ENCODE data around the gene MICAL3. TPM values are rescaled to one million over a fixed set of nuclear protein-coding genes. Genes with fewer than 3 reads are reported as not detected.
"Not testable (repeated sequence)": the region's sequence is repeated elsewhere in the genome, so short reads cannot be mapped to it uniquely, and the experiment has no call there.

Gene MICAL3
- polyA plus RNA-seq, 1 donor from 2014 or later, result 28.1 TPM

DNA sequence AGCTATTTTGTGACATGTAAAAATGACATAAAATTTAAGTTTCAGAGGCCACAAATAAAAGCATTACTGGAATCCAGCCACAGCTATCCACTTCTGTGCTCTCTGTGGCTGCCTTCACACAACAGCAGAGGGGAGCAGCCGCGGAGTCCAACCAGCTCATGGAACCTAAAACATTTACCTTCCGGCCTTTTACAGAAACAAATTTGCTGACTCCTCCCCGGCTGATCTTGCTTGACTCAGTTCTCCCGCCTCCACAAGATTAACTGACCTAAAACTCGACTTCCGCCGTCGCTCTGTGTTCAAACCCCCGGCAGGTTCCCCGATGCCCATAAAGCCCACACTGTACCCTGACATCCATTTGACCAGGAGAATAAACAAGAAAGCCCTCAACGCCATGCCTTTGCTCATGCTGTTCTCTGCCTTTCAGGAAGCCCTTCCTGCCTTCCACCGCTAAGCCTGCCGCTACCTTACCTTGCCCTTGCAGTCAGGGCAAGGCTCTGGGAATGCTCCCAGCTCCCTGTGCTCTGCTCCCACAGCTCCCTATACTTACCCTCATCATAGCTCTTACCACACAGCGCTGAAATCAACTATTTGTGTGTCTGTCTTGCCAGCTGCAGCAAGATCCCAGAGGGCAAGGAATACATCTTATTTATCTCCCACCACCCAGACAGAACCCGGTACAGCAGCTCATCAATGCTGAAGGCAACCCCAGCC lies 35.4 kb downstream of the MICAL3 start (continued):
- TF ChIP-seq, protein P1, sequence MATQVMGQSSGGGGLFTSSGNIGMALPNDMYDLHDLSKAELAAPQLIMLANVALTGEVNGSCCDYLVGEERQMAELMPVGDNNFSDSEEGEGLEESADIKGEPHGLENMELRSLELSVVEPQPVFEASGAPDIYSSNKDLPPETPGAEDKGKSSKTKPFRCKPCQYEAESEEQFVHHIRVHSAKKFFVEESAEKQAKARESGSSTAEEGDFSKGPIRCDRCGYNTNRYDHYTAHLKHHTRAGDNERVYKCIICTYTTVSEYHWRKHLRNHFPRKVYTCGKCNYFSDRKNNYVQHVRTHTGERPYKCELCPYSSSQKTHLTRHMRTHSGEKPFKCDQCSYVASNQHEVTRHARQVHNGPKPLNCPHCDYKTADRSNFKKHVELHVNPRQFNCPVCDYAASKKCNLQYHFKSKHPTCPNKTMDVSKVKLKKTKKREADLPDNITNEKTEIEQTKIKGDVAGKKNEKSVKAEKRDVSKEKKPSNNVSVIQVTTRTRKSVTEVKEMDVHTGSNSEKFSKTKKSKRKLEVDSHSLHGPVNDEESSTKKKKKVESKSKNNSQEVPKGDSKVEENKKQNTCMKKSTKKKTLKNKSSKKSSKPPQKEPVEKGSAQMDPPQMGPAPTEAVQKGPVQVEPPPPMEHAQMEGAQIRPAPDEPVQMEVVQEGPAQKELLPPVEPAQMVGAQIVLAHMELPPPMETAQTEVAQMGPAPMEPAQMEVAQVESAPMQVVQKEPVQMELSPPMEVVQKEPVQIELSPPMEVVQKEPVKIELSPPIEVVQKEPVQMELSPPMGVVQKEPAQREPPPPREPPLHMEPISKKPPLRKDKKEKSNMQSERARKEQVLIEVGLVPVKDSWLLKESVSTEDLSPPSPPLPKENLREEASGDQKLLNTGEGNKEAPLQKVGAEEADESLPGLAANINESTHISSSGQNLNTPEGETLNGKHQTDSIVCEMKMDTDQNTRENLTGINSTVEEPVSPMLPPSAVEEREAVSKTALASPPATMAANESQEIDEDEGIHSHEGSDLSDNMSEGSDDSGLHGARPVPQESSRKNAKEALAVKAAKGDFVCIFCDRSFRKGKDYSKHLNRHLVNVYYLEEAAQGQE (IDR thresholded peaks at IDR 0.05; ENCODE audit: borderline replicate concordance), result no peak

DNA sequence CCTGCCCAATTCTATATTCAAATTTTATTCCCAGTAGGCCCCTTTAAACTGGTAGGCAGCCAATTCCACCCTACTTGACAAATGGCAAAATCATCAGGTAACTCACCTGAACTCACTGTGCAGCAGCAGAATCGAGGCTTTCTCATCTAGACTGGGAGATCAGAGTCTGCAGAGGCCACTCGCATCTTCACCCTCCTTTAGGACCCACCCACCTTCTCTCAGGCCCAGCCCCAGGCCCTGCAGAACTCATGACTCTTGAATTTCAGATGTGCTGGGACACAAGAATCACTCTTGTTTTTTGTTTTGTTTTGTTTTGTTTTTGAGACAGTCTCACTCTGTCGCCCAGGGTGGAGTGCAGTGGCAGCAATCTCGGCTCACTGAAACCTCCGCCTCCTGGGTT lies 38.8 kb downstream of the MICAL3 start:
- Histone ChIP-seq H3K9ac (ENCODE audit: low read length) (no peak overlapping the region), H3K4me2 (ENCODE audit: low read length) (no peak overlapping the region), H3K9me3 (ENCODE audit: low read length) (peaks cover 2% of the 10 kb centered on the region), H3K27ac (ENCODE audit: low read length) (no peak overlapping the region), H3K36me3 (ENCODE audit: insufficient read depth, low read length) (no peaks in the 10 kb centered on the region), H4K20me1 (ENCODE audit: insufficient read depth) (peaks cover 3% of the 10 kb centered on the region), H3K9me2 (ENCODE audit: insufficient read depth, low read length) (no peaks in the 10 kb centered on the region), H2AFZ (ENCODE audit: low read depth, low read length) (no peak overlapping the region), H3F3A (ENCODE audit: insufficient read depth, low read length, poor library complexity, severe bottlenecking) (no peaks in the 10 kb centered on the region), H3K27me3 (ENCODE audit: insufficient read depth, low read depth, low read length) (no peaks in the 10 kb centered on the region), H3K79me2 (replicated peaks; ENCODE audit: insufficient read depth, low read length) (peaks cover 10% of the 10 kb centered on the region), H3K4me3 (ENCODE audit: low read length) (no peak overlapping the region)
- TF ChIP-seq RAD21 (conservative IDR thresholded peaks at IDR 0.05) (no peak), TAF1 (IDR thresholded peaks at IDR 0.05; ENCODE audit: low read depth) (no peak), SMC3 (conservative IDR thresholded peaks at IDR 0.05; ENCODE audit: poor library complexity) (no peak), MXI1 (conservative IDR thresholded peaks at IDR 0.05; ENCODE audit: poor library complexity, severe bottlenecking) (no peak), EP300 (conservative IDR thresholded peaks at IDR 0.05; ENCODE audit: poor library complexity, severe bottlenecking) (no peak), POLR2AphosphoS5 (IDR thresholded peaks at IDR 0.05) (no peak), EZH2 (IDR thresholded peaks at IDR 0.05; ENCODE audit: borderline replicate concordance, insufficient read depth, low read length, poor library complexity, severe bottlenecking) (no peak)
- TF ChIP-seq, protein P1 (IDR thresholded peaks at IDR 0.05; ENCODE audit: borderline replicate concordance), result no peak
- TF ChIP-seq, protein P2, sequence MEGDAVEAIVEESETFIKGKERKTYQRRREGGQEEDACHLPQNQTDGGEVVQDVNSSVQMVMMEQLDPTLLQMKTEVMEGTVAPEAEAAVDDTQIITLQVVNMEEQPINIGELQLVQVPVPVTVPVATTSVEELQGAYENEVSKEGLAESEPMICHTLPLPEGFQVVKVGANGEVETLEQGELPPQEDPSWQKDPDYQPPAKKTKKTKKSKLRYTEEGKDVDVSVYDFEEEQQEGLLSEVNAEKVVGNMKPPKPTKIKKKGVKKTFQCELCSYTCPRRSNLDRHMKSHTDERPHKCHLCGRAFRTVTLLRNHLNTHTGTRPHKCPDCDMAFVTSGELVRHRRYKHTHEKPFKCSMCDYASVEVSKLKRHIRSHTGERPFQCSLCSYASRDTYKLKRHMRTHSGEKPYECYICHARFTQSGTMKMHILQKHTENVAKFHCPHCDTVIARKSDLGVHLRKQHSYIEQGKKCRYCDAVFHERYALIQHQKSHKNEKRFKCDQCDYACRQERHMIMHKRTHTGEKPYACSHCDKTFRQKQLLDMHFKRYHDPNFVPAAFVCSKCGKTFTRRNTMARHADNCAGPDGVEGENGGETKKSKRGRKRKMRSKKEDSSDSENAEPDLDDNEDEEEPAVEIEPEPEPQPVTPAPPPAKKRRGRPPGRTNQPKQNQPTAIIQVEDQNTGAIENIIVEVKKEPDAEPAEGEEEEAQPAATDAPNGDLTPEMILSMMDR (IDR thresholded peaks at IDR 0.05; ENCODE audit: poor library complexity, severe bottlenecking), result no peak

DNA sequence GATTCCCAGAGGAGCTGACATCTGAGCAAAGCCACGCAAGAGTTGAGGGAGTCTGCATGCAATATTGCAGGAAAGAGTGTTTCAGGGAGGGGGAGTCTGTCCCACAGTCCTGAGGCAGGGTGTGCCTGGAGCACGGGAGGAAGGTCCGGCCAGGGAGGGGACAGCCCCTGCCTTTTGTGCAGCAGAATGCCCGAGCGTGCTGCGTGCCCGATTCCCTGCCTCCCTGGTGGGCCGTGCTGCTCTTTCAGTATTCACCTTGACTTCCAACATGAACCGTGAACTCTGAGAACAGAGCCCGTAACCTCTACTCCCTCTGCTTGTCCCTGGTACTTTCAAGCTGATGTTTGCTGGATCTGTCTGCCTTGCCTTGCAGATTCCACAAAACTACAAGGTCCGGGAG lies 39.3 kb downstream of the MICAL3 start:
- not testable (repeated sequence) for H3K9ac ChIP-seq (ENCODE audit: low read length); H3K4me3 ChIP-seq (ENCODE audit: low read length); H3K36me3 ChIP-seq (ENCODE audit: insufficient read depth, low read length); H3K27ac ChIP-seq (ENCODE audit: low read length); H3K4me2 ChIP-seq (ENCODE audit: low read length); H2AFZ ChIP-seq (ENCODE audit: low read depth, low read length); H3K27me3 ChIP-seq (ENCODE audit: insufficient read depth, low read depth, low read length); H4K20me1 ChIP-seq (ENCODE audit: insufficient read depth); H3F3A ChIP-seq (ENCODE audit: insufficient read depth, low read length, poor library complexity, severe bottlenecking); H3K9me2 ChIP-seq (ENCODE audit: insufficient read depth, low read length); H3K9me3 ChIP-seq (ENCODE audit: low read length); H3K79me2 ChIP-seq (replicated peaks; ENCODE audit: insufficient read depth, low read length)

Measured in neural cell (in vitro differentiated cells).